Left renal pelvis (tissue), 4 donors: ENCODE data around the gene TFPT. TPM values are rescaled to one million over a fixed set of nuclear protein-coding genes. Genes with fewer than 3 reads are reported as not detected.
A peak's percentile ranks its signal among the peaks of the same experiment; 100 is the strongest.
"Not testable (repeated sequence)": the region's sequence is repeated elsewhere in the genome, so short reads cannot be mapped to it uniquely, and the experiment has no call there.

ENCODE experiments used
- DNase-seq, 4 donors: peaks; one replicate each; pipeline ENCODE4 v3.0.0-alpha.2; 2013; ENCODE audit warnings: low read depth in 4 of 4, low spot score in 3 of 4
- polyA plus RNA-seq, 4 donors: library from polyadenylated mRNA; unstranded; fragments of 120-200 nt; gene quantifications; one replicate each; pipeline ENCODE4 v1.2.1, GENCODE V29; 2013; ENCODE audit not compliant: insufficient read length in 4 of 4

The TFPT gene
- polyA plus RNA-seq, 4 donors, result 11.2 to 20.8 (median 12.7) TPM

DNA sequence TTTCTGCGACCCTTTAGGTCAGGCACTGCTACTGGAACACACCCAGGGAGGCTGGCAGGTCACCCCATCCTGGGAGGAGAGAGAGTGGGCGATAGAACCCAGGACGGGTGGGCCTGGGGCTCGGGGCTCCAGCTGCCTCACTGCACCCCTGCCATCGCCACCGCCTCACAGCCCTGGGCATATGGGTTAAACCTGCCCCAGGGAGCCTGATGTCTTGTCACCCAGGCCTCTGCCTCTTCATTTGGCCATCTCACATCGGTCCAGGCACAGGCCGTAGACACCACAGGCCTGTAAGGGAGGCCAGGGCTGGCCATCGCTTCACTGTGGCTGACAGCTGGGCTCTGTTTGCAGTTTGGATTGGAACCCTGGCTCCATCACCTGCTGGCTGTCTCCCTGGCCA, 10.3 kb upstream of the TFPT start:
- DNase-seq, result no peak

GRCh38 chr19:54124393-54124792, 8.9 kb upstream of the TFPT start:
- no peak for DNase-seq

- no peak for DNase-seq
Observed at GRCh38 chr19:54123682-54124081, 8.2 kb upstream of the TFPT start.

- no peak for DNase-seq
Observed at GRCh38 chr19:54121259-54121658, 5.8 kb upstream of the TFPT start.

DNA sequence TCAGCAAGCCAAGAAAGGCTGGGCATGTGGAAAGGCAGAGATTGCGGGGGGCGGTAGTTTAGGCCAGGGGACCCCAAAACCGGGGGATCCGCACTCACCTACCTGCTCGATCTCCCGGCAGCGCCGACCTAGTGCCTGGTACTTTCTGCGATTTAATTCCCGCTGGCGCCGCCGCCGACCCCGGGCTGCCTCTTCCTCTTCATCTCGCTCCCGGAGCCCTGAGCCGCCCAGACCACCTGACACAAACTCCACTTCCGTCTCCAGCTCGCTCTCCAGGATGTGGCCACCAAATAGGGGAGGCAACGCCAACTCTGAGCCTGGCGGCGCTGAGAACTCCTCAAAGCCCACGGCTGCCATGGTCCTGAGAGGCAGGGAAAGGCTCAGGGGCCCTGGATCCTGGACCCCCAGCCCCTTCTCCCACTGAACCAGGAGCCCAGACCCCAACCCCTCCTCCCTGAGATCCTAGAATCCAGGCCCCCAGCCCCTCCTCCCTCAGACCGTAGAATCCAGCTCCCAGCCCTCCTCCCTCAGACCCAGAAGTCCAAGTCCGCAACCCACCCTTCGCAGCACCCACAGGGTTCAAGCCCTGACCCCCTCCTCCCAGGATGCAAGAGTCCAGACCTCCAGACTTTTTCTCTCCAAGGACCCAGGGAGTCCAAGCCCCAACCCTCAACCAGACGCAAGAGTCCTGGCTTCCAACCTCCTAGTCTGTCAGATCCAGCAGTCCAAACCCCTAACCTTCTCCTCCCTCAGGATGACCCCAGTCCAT, 933 bp downstream of the TFPT start:
- no peak for DNase-seq

- no peak for DNase-seq
Observed at GRCh38 chr19:54109651-54110050, 5.8 kb downstream of the TFPT start.

DNA sequence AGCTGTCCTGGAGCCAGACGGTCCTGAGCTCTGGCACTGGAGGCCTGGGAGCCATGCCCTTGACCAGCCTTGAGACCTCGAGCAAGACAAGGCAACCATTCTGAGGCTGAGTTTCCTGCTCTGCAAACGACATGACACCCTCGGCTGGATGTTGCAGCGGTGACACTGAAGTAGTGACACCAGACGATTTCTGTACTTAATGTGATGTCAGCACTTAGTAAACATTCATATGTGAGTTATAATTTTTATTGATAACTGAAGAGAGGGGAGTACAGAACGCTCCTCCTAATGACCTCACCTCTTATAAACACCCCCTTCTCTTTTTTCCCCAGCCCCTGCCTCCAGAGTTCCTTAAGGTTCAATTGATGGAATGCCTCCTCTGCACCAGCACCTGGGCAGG, 7.0 kb downstream of the TFPT start:
- DNase-seq, result no peak

GRCh38 chr19:54107876-54108490, 7.5 kb downstream of the TFPT start:
- DNase-seq, result no peak

- DNase-seq, result no peak
Observed at GRCh38 chr19:54106716-54107115, 8.7 kb downstream of the TFPT start.

DNA sequence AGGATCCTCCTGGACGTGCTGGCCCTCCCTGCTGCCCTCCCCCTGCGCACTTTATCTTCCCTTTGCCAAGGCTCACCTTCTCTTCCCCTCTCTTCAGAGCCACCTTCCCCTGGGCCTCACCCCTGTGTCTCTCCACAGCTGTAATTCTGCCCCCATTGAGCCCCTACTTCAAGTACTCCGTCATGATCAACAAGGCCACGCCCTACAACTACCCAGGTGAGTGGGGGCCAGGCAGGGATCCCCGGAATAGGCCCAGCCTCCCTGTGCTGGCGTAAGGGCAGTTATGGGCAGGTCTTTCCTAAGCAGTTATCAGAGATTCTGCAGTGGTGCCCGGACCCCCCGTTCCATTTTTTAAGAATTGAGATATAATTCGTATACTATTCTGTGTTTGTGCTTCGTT, 9.7 kb downstream of the TFPT start:
- no peak for DNase-seq

DNA sequence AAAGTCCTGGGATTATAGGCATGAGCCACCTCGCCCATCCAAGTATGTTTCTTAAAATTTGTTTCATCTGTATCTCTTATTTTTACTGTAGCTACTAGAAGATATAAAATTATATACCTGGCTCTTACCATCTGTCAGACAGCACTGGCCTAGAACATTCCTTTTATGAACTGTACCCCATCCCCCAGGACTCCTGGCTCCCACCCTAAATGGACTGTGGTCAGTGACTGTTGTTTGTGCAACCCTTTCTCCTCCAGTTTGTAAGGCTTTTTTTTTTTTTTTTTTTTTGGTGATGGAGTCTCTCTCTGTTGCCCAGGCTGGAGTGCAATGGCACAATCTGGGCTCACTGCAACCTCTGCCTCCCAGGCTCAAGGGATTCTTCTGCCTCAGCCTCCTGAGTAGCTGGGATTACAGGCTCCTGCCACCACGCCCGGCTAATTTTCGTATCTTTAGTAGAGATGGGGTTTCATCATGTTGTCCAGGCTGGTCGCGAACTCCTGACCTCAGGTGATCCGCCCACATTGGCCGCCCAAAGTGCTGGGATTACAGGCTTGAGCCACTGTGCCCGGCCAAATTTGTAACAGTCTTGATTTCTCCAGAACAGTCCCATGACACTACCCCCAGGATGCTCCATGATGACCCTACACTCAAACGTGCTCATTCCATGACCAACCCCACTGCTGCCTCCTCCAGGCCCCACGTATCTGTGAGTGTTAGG, 10.3 kb downstream of the TFPT start:
- DNase-seq, result no peak

- DNase-seq, result peak; percentile 95 to 98 (median 97)
Observed at GRCh38 chr19:54102421-54103169, 12.9 kb downstream of the TFPT start, which contains the start of gene NDUFA3. NDUFA3 (plus strand) TSS chr19:54102855; CDS start chr19:54102879, 24 bp downstream.

GRCh38 chr19:54100561-54100960, 14.9 kb downstream of the TFPT start, which contains the start of gene OSCAR:
OSCAR (minus strand) TSS chr19:54100803; CDS start chr19:54100792, 11 bp downstream.
- no peak for DNase-seq

DNA sequence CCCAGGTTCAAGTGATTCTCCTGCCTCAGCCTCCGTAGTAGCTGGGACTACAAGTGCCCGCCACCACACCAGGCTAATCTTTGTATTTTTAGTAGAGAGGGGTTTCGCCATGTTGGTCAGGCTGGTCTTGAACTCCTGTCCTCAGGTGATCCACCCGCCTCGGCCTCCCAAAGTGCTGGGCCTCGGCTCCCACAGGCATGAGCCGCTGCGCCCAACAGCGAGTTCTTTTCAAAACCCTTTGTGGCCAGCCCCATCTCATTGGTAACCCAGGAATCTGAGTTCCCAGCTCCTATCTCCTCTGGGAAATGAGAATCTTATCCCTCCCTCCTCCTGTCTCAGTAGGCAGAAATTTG, 15.6 kb downstream of the TFPT start:
- not testable (repeated sequence) for DNase-seq

- DNase-seq, result no peak
Observed at GRCh38 chr19:54099190-54099902, 16.1 kb downstream of the TFPT start.

- DNase-seq, result no peak
Observed at GRCh38 chr19:54096617-54097106, 18.8 kb downstream of the TFPT start.

DNA sequence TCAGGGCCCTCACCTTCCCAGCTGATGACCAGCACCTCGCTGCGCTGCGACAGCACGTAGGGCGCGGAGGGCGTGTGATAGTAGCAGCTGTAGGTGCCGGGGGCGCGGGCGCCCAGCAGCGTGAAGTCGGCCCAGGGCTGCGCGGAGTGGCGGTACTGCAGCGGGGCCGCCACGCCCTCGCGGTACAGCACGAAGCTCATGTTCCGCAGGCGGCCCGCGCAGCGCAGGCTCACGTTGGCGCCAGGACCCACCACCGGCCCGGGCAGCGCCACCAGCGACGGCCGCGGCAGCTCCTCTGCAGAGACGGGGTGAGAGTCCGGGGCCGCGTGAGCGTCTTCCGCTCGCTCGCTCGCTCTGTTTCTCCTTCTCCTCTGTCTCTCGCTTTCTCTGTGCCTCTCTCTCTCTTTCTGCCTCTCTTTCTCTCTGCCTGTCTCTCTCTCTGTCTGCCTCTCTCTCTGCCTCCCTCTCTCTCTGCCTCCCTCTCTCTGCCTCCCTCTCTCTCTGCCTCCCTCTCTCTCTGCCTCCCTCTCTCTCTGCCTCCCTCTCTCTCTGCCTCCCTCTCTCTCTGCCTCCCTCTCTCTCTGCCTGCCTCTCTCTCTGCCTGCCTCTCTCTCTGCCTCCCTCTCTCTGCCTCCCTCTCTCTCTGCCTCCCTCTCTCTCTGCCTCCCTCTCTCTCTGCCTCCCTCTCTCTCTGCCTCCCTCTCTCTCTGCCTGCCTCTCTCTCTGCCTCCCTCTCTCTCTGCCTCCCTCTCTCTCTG, 19.4 kb downstream of the TFPT start:
- DNase-seq, result peak in 1 of 4 donors; percentile 15

GRCh38 chr19:54095136-54095858, 20.2 kb downstream of the TFPT start:
- no peak for DNase-seq
